CD4-positive, alpha-beta T cell treated with Interleukin-21 for 1 hour (primary cell): Measurements from ENCODE around the gene SAA4.

ENCODE experiments used
- DNase-seq: peaks from one replicate; pipeline ENCODE4 v3.0.0-alpha.2; 2020

SAA4 gene

DNA sequence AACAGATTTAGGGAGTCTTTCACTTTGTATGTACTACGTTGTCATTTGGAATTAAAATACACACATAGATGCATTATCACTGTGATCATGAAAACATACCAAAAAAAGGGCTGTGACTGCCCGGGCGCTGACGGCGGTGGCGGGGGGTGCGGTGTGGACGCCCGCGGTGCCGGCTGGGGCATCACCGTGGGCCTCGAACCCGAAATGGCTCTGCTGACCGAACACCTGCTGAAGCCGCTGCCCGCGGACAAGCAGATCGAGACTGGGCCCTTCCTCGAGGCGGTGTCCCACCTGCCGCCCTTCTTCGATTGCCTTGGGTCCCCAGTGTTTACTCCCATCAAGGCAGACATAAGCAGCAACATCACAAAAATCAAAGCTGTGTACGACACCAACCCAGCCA, 47.8 kb downstream of the SAA4 start:
- no peak for DNase-seq
